Subcutaneous adipose tissue (tissue), 4 donors: Measurements from ENCODE around the gene SMG6. TPM values are rescaled to one million over a fixed set of nuclear protein-coding genes. Genes with fewer than 3 reads are reported as not detected.

ENCODE experiments used
- CTCF ChIP-seq: fragments of 450-650 bp; IDR thresholded peaks from one replicate; pipeline ENCODE4 v1.5.1; 2016; ENCODE audit warnings: low read depth, mild to moderate bottlenecking, control low read depth, antibody characterized with exemption, moderate library complexity
- total RNA-seq, 4 donors: library from RNA; depleted of rRNA; stranded (reverse); fragments of >200 nt; gene quantifications; one replicate each; pipeline ENCODE4 v1.1.0, GENCODE V29; 2016

Gene SMG6
- total RNA-seq, 4 donors from 2014 or later = 14.5 to 50.7 (median 19.4) TPM

DNA sequence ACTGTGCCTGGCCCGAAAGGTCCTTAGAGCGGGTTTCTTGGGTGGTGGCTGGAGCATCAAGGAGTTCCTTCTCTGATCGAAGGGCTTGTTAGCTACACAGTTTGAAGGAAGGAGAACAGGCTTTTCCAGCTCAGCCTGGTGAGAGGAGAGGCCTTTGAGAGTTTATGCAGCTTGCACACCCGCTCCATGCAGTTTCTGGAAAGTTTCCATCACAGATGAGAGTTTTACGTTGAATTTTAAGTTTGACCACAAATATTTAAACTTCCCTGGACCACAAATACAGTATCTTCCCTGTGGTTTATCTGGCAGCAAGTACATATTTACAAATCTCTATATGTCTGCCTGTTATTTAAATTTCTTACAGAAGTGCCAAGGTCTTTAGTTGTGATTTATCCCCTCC, 191.9 kb downstream of the SMG6 start:
- no peak for TF ChIP-seq CTCF

- no peak for TF ChIP-seq CTCF
These were observed 193.1 kb downstream of the SMG6 start for GRCh38 chr17:2110436-2110835.

- no peak for TF ChIP-seq CTCF
These were observed 195.4 kb downstream of the SMG6 start for GRCh38 chr17:2108170-2108569.

DNA sequence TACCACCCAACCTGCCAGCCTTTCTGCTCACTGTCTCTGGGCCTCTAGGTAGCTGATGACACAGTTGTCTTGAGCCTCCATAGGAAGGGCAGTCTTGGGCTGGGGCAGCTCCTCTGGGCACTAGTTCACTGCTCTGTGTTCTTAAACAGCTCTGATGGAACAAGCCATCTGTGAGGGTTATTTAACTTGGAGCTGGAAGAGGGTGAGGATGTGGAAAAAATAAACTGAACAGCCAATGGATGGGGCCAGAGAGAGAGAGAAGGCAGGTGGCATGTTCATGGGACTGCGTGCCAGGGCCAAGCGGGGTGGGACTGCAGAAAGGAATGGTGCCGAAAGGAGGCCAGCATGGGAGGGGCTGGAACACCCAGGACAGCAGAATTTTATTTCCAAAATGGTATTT, 196.1 kb downstream of the SMG6 start:
- TF ChIP-seq CTCF = no peak

DNA sequence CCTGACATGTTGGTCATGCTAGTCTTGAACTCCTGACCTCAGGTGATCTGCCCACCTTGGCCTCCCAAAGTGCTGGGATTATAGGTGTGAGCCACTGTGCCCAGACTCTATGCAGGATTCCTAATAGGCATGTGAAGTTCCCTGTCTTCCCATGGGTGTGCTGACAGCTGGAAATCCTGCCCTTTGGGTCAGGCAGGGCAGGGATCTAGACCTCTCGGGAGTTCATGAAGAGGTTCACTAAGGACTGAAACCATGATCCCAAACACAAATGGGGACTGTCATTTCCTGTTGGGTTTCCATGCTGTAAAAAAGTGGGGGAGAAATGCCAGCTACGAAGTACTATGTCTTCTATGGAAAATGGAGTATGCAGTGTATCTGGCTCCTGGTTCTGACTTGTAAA, 196.5 kb downstream of the SMG6 start:
- TF ChIP-seq CTCF = no peak

DNA sequence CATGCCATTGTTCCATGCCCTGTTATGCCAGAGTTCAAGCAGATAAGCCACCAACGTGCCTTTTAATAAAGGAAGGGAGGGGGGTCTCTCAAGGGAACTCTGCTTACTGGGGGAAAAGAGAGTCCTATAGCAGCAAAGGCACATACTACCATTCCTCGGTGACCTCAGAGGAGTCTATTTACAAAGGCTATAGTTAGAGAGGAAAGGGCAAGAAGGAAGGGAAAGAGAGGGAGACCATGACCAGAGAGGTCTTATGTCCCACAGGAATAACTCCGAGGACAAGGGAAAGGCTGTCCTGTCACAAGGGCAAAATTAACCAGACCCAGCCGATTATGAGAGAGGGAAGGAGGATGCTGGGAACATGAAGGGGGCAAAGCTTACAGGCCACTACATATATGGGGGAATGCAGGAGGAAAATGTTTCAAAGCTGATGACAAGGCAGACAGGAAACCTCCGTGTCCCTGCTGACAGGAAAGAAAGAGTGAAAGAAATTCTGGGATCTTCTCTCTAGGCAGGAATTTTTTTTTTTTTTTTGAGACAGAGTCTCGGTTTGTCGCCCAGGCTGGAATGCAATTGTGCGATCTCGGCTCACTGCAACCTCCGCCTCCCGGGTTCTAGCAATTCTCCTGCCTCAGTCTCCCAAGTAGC, 197.2 kb downstream of the SMG6 start:
- no peak for TF ChIP-seq CTCF

- TF ChIP-seq CTCF = no peak
These were observed 197.9 kb downstream of the SMG6 start for GRCh38 chr17:2105663-2106062.
